Neural crest cell (in vitro differentiated cells): ENCODE measurements around the gene NDC80. TPM values are rescaled to one million over a fixed set of nuclear protein-coding genes. Genes with fewer than 3 reads are reported as not detected.

Experiments used
- DNase-seq: peaks from one replicate; pipeline ENCODE4 v3.0.0; 2021; ENCODE audit warnings: low read depth, mixed read lengths, low spot score
- H3K27ac Mint-ChIP-seq: one replicate; pipeline ENCODE4 v1.8.0; 2021; ENCODE audit warnings: mild to moderate bottlenecking, mixed read lengths; ENCODE audit not compliant: unreplicated experiment
- H3K27me3 Mint-ChIP-seq: 2 replicates; pipeline ENCODE4 v1.8.0; 2021; ENCODE audit warnings: low read depth, mild to moderate bottlenecking, mixed read lengths
- H3K36me3 Mint-ChIP-seq: 2 replicates; pipeline ENCODE4 v1.8.0; 2021; ENCODE audit warnings: low read depth, mild to moderate bottlenecking, mixed read lengths
- H3K4me1 Mint-ChIP-seq: 2 replicates; pipeline ENCODE4 v1.8.0; 2021; ENCODE audit warnings: mixed read lengths
- H3K4me3 Mint-ChIP-seq: one replicate; pipeline ENCODE4 v1.8.0; 2021; ENCODE audit warnings: mild to moderate bottlenecking, mixed read lengths
- H3K9me3 Mint-ChIP-seq: 2 replicates; pipeline ENCODE4 v1.8.0; 2021; ENCODE audit warnings: mixed read lengths
- total RNA-seq: library from RNA; stranded (reverse); gene quantifications from 2 replicates; pipeline ENCODE4 v1.2.1, GENCODE V29; 2021
- TF ChIP-seq, protein P1 (sequence below): fragments of 200-600 bp; sonication (generic); conservative IDR thresholded peaks from 2 replicates; pipeline ENCODE4 v1.5.0; 2021; ENCODE audit warnings: antibody characterized with exemption, mild to moderate bottlenecking

Gene NDC80
- total RNA-seq, 1 donor from 2014 or later = 52.1 TPM

DNA sequence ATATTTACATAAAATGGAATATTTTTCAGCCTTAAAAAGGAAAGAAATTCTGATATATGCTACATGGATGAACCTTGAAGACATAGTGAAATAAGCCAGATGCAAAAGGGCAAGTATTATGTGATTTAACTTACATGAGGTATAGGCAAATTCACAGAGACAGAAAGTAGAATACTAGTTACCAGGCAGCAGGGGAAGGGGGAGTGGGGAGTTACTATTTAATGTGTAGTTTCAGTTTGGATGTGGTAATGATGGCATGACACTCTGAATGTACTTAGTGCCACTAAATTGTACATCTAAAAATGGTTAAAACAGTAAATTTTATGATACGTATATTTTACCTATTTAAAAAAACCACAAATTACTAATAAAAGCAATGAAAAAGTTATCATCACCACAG, 12.1 kb upstream of the NDC80 start:
- peaks cover 3% of the 10 kb centered on the region for H3K36me3 Mint-ChIP-seq
- no peaks in the 10 kb centered on the region for H3K27me3 Mint-ChIP-seq
- TF ChIP-seq, protein P1, sequence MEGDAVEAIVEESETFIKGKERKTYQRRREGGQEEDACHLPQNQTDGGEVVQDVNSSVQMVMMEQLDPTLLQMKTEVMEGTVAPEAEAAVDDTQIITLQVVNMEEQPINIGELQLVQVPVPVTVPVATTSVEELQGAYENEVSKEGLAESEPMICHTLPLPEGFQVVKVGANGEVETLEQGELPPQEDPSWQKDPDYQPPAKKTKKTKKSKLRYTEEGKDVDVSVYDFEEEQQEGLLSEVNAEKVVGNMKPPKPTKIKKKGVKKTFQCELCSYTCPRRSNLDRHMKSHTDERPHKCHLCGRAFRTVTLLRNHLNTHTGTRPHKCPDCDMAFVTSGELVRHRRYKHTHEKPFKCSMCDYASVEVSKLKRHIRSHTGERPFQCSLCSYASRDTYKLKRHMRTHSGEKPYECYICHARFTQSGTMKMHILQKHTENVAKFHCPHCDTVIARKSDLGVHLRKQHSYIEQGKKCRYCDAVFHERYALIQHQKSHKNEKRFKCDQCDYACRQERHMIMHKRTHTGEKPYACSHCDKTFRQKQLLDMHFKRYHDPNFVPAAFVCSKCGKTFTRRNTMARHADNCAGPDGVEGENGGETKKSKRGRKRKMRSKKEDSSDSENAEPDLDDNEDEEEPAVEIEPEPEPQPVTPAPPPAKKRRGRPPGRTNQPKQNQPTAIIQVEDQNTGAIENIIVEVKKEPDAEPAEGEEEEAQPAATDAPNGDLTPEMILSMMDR = no peak
- H3K4me1 Mint-ChIP-seq = peaks cover 6% of the 10 kb centered on the region
- no peak overlapping the region for H3K27ac Mint-ChIP-seq
- no peaks in the 10 kb centered on the region for H3K9me3 Mint-ChIP-seq
- DNase-seq = no peak
- H3K4me3 Mint-ChIP-seq = no peak overlapping the region

DNA sequence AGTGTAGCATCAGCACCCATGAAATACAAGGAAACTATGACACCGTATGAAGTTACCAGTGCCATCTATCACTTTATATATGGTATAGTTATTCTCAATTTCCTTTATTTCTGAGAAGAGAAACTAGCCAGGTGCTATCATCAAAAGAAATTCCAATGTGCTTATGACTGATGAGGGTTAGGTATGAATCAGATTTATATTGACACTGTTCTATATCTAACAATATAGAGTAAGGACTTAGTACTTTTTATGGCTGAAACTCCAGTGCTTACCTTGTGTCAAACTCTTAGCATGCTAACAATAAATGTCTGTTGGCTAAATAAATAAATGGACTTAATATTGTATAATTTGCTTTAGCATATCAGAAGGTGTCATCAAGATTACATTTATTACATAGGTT, 7.0 kb upstream of the NDC80 start:
- Mint-ChIP-seq H3K4me3 (no peak overlapping the region), H3K9me3 (no peaks in the 10 kb centered on the region), H3K36me3 (peaks cover 6% of the 10 kb centered on the region), H3K27ac (no peak overlapping the region), H3K4me1 (peaks cover under 1% of the 10 kb centered on the region), H3K27me3 (no peaks in the 10 kb centered on the region)
- no peak for DNase-seq
- TF ChIP-seq, protein P1 = no peak

DNA sequence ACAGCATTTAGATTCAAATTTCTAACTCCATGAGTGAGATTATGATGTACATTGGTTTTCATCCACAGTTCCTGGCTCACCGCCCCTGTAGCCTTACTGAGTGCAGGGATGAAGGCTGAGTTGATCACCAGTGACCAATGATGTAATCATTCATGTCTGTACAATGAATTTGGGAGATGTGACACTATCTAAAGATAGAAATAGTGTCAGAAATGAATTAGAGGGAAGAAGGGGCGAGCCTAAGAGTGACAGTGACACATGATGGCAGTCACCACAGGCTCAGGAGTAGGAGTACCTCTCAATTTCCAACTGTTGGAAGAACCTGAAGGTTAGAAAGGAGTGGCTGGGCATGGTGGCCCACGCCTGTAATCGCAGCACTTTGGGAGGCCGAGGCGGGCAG, 3.2 kb upstream of the NDC80 start:
- H3K27ac Mint-ChIP-seq = no peak overlapping the region

DNA sequence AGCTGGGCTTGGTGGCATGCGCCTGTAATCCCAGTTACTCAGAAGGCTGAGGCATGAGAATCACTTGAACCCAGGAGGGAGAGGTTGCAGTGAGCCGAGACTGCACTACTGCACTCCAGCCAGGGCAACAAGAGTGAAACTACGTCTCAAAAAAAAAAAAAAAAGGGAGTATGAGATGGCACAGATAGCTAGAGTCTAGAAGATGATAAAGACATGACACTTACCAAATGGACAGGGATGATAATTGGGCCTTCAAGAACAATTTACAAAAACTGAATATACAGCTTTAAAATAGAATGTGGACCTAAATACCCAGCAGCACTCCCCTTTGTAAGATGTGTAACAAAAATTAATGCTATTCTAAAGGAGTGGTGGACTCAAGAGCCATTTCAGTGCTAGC, 2.8 kb upstream of the NDC80 start:
- no peak for DNase-seq
- Mint-ChIP-seq H3K27me3 (no peaks in the 10 kb centered on the region), H3K4me3 (peak overlapping the region; percentile 96), H3K9me3 (no peaks in the 10 kb centered on the region), H3K27ac (no peak overlapping the region), H3K36me3 (peaks cover 3% of the 10 kb centered on the region), H3K4me1 (peaks cover 26% of the 10 kb centered on the region)
- TF ChIP-seq, protein P1 = no peak

More for the DNA sequence above, 3.2 kb upstream of the NDC80 start:
- TF ChIP-seq, protein P1 = no peak
- no peaks in the 10 kb centered on the region for H3K9me3 Mint-ChIP-seq
- peak overlapping the region; percentile 96 for H3K4me3 Mint-ChIP-seq
- peaks cover 23% of the 10 kb centered on the region for H3K4me1 Mint-ChIP-seq
- H3K27me3 Mint-ChIP-seq = no peaks in the 10 kb centered on the region
- no peak for DNase-seq
- peaks cover 3% of the 10 kb centered on the region for H3K36me3 Mint-ChIP-seq

DNA sequence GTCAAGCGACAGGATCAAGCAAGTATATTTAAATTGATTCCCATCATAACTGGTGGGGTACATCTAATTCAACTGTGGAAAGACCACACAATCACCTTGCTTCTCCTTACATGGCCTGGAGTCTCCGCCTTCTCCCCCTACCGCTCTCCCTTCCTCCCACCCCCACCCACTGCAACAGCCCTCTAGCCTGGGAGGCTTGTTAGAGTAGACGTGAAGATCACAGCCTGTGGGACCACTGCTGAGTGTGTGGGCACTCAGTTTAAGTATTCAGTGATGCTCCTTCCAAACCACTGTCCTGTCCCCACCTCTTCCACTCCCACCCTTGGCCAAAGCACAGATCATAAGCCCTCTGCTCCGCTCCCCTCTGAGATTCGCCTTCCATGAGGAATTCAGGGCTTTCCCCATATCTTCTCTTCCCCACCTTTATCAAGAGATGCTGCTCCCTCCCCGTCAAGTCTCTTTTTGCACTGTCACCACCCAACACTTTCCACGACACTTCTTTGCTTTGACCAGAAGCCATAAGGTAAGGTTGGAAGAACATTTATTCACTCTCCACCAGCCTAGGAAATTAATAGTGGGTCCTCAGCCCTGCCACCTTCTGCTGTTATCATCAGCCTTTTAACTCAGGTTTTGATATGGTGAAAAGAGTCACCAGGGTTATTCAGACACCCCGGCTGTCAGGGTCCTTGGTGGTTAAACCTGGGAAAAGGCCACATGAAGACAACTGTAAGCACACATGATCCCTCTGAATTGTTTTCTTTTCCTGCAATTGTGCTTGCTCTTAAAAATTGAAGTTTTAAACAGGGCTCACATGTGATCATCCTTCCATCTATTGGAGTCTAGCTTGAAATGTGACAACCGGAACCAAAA, 1.8 kb upstream of the NDC80 start:
- Mint-ChIP-seq H3K27me3 (no peaks in the 10 kb centered on the region), H3K27ac (no peak overlapping the region), H3K9me3 (no peaks in the 10 kb centered on the region), H3K36me3 (peaks cover 3% of the 10 kb centered on the region), H3K4me3 (peak overlapping the region; percentile 96), H3K4me1 (peaks cover 31% of the 10 kb centered on the region)
- DNase-seq = no peak
- TF ChIP-seq, protein P1 = no peak
